Measurements from ENCODE around the gene GRK5.

GRK5 gene

GRCh38 chr10:119361037-119361436, 153.7 kb downstream of the GRK5 start:
- no peak for TF ChIP-seq CTCF (IDR thresholded peaks at IDR 0.05; ENCODE audit: insufficient read depth, low read length, missing control alignments)
- CTCF ChIA-PET: interaction anchor here (1.4 kb wide), 1 partner anchor 10 kb away, joined by 3 read pairs; no protein-coding TSS in a partner anchor
- no peak for DNase-seq (ENCODE audit: low read depth, low spot score)
- no peak overlapping the region for H3K4me3 ChIP-seq (ENCODE audit: low read depth, low read length)
- POLR2A ChIA-PET: no interaction called here

- ChIA-PET CTCF (no interaction called here), POLR2A (no interaction called here)
- no peak overlapping the region for H3K4me3 ChIP-seq (ENCODE audit: low read depth, low read length)
- no peak for TF ChIP-seq CTCF (IDR thresholded peaks at IDR 0.05; ENCODE audit: insufficient read depth, low read length, missing control alignments)
- DNase-seq (ENCODE audit: low read depth, low spot score): no peak
Observed at GRCh38 chr10:119362122-119362521, 154.8 kb downstream of the GRK5 start.

DNA sequence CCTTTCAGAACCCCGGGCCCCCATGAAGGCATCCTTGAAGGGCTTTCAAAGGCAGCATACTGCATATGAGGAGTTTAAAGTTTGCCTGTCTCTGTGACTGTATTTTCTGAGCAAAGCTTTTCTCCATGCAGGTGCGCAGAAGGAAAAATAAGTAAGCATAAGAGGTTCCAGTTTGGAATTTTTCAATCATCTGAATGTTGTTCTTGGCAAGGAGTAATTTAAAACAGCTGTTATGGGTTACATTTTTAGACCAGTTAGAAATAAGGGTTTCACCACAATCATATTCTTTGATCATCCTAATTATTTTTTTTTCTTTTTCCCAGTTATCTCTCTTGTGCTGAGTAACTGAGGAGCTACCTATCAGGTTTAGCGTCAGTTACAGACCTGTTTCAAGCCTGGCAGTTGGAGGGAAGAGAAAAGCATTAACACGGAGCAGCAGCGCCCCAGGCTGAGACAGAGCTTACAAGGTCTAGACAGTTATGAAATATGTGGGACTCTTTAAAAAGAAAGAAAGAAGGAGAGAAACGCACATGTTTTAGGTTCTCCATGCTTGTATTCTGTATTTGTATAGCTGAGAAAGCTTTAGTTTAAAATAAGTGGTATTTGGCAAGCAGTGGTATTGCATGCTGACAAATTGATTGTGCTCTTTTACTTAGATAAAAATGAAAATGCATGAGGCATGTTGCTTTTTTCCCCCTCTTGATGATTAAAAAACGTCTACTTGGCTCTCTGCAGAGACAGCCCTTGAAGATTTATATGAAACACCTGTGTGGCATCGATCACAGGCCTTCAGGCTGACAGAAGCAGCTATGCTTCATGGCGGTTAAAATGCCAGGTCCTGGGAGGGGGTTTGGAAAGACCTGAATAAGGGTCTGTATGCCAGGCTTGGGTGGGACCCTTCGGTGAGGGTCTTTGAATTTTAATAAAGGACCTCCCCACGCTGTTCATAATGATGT, 157.6 kb downstream of the GRK5 start:
- ChIA-PET CTCF (interaction anchor here (0.7 to 3.9 kb wide), 9 partner anchors 13 to 165 kb away, joined by 3 to 13 read pairs (median 3); partner anchors contain the start of gene GRK5), POLR2A (no interaction called here)
- no peak for DNase-seq (ENCODE audit: low read depth, low spot score)

GRCh38 chr10:119365773-119366599, 158.6 kb downstream of the GRK5 start:
- POLR2A ChIA-PET: no interaction called here
- TF ChIP-seq CTCF (IDR thresholded peaks at IDR 0.05; ENCODE audit: insufficient read depth, low read length, missing control alignments): no peak
- no peak overlapping the region for H3K4me3 ChIP-seq (ENCODE audit: low read depth, low read length)
- DNase-seq (ENCODE audit: low read depth, low spot score): no peak
- CTCF ChIA-PET: interaction anchor here (0.7 to 3.9 kb wide), 8 partner anchors 14 to 178 kb away, joined by 3 to 13 read pairs (median 5); partner anchors contain the start of gene GRK5

More for the DNA sequence above, 157.6 kb downstream of the GRK5 start:
- peak; percentile 1 for TF ChIP-seq CTCF (IDR thresholded peaks at IDR 0.05; ENCODE audit: insufficient read depth, low read length, missing control alignments)
- H3K4me3 ChIP-seq (ENCODE audit: low read depth, low read length): no peak overlapping the region

GRCh38 chr10:119367841-119368549, 160.6 kb downstream of the GRK5 start:
- ChIA-PET CTCF (interaction anchor here (1.0 to 3.4 kb wide), 2 partner anchors 10 to 158 kb away, joined by 6 to 11 read pairs; no protein-coding TSS in a partner anchor), POLR2A (no interaction called here)
- DNase-seq (ENCODE audit: low read depth, low spot score): no peak
- H3K4me3 ChIP-seq (ENCODE audit: low read depth, low read length): no peak overlapping the region
- no peak for TF ChIP-seq CTCF (IDR thresholded peaks at IDR 0.05; ENCODE audit: insufficient read depth, low read length, missing control alignments)
